K562 (cell line): ENCODE results near the gene COL15A1. TPM values are rescaled to one million over a fixed set of nuclear protein-coding genes. Genes with fewer than 3 reads are reported as not detected.

ENCODE experiments used
- BCOR ChIP-seq: fragments of 450-650 bp; IDR thresholded peaks from 2 replicates; pipeline ENCODE4 v1.6.1; 2016
- CBX3 ChIP-seq, 2 experiments: IDR thresholded peaks; 1 replicate in 1 of 2; 2 replicates in 1 of 2; pipeline ENCODE4 v1.6.1; 2012; ENCODE audit warnings: inconsistent platforms in 2 of 2, low read length in 2 of 2, borderline replicate concordance in 1 of 2, control low read depth in 1 of 2
- CTCF ChIP-seq, 3 experiments: IDR thresholded peaks in 2 of 3; conservative IDR thresholded peaks in 1 of 3; 2 replicates each; pipeline ENCODE4 v1.5.1; 2011 to 2012; ENCODE audit warnings: low read length in 3 of 3, mild to moderate bottlenecking in 3 of 3, control low read depth in 2 of 3, improper control_type of control experiment in 1 of 3, inconsistent platforms in 1 of 3, low read depth in 1 of 3, mixed read lengths in 1 of 3, moderate library complexity in 1 of 3; ENCODE audit not compliant: insufficient read depth in 2 of 3
- FOXA1 ChIP-seq: fragments of 450-650 bp; IDR thresholded peaks from 2 replicates; pipeline ENCODE4 v1.6.1; 2016; ENCODE audit warnings: mild to moderate bottlenecking, borderline replicate concordance
- FOXP1 ChIP-seq: sonication (generic); formaldehyde crosslinking; IDR thresholded peaks from 2 replicates; pipeline ENCODE4 v1.8.0; 2022; ENCODE audit warnings: mild to moderate bottlenecking, missing genetic modification reagents
- HDAC1 ChIP-seq, 2 experiments: fragments of 450-650 bp; IDR thresholded peaks; 2 replicates each; pipeline ENCODE4 v1.6.1; 2016 to 2017; ENCODE audit warnings: inconsistent platforms in 1 of 2, mild to moderate bottlenecking in 1 of 2, moderate library complexity in 1 of 2
- HLTF ChIP-seq: fragments of 450-650 bp; IDR thresholded peaks from 2 replicates; pipeline ENCODE4 v1.6.1; 2016
- HNRNPH1 ChIP-seq: fragments of 200-400 bp; formaldehyde crosslinking; optimal IDR thresholded peaks from 2 replicates; pipeline ENCODE3; 2017; ENCODE audit warnings: low read depth, mild to moderate bottlenecking, low read length, moderate library complexity
- MXD1 ChIP-seq: fragments of 250-450 bp; sonication (Bioruptor Pico); IDR thresholded peaks from 2 replicates; pipeline ENCODE4 v1.8.0; 2021; ENCODE audit warnings: borderline replicate concordance, mild to moderate bottlenecking, moderate library complexity; ENCODE audit not compliant: poor library complexity, severe bottlenecking
- MYNN ChIP-seq, 2 experiments: sonication (generic); formaldehyde crosslinking in 1 of 2; IDR thresholded peaks; 2 replicates each; pipeline versions ENCODE4 v1.5.0 to v1.6.1; 2016 to 2020; ENCODE audit warnings: antibody characterized with exemption in 1 of 2, missing genetic modification reagents in 1 of 2
- RAD21 ChIP-seq, 2 experiments: fragments of 250-450 bp in 1 of 2; fragments of 450-650 bp in 1 of 2; sonication (Bioruptor Pico) in 1 of 2; formaldehyde crosslinking in 1 of 2; IDR thresholded peaks in 1 of 2; conservative IDR thresholded peaks in 1 of 2; 2 replicates each; pipeline versions ENCODE4 v1.4.0 to v1.8.0; 2020 to 2022; ENCODE audit warnings: mild to moderate bottlenecking in 2 of 2, moderate library complexity in 1 of 2
- RBBP5 ChIP-seq: fragments of 200-600 bp; sonication (generic); IDR thresholded peaks from 2 replicates; pipeline ENCODE4 v1.6.1; 2012; ENCODE audit warnings: borderline replicate concordance, mild to moderate bottlenecking, low read length, control low read depth, inconsistent platforms; ENCODE audit not compliant: insufficient read depth, poor library complexity, severe bottlenecking
- RBM25 ChIP-seq: fragments of 200-400 bp; formaldehyde crosslinking; IDR thresholded peaks from 2 replicates; pipeline ENCODE4 v1.6.1; 2018; ENCODE audit warnings: low read length, low read depth, moderate library complexity; ENCODE audit not compliant: severe bottlenecking
- SMARCE1 ChIP-seq: fragments of 450-650 bp; IDR thresholded peaks from 2 replicates; pipeline ENCODE4 v1.7.1; 2016; ENCODE audit warnings: mild to moderate bottlenecking
- YY1 ChIP-seq, 3 experiments: IDR thresholded peaks; 2 replicates each; pipeline ENCODE4 v1.6.1; 2011; ENCODE audit warnings: low read length in 2 of 3, mild to moderate bottlenecking in 2 of 3, moderate library complexity in 2 of 3, borderline replicate concordance in 1 of 3, control low read depth in 1 of 3, low read depth in 1 of 3; ENCODE audit not compliant: insufficient read depth in 3 of 3, insufficient replicate concordance in 2 of 3, control insufficient read depth in 1 of 3, insufficient read length in 1 of 3; ENCODE audit errors: extremely low read depth in 1 of 3
- ZBTB1 ChIP-seq: sonication (generic); formaldehyde crosslinking; IDR thresholded peaks from 2 replicates; pipeline ENCODE4 v1.8.1; 2023; ENCODE audit warnings: missing genetic modification reagents, low read depth, mild to moderate bottlenecking, borderline replicate concordance
- ZBTB2 ChIP-seq: fragments of 450-650 bp; IDR thresholded peaks from 2 replicates; pipeline ENCODE4 v1.6.1; 2016; ENCODE audit warnings: antibody characterized with exemption
- ZNF41 ChIP-seq: fragments of 250-450 bp; sonication (Bioruptor Pico); conservative IDR thresholded peaks from 2 replicates; pipeline ENCODE4 v1.4.0; 2020; ENCODE audit warnings: mild to moderate bottlenecking
- polyA plus RNA-seq, 8 experiments: library from polyadenylated mRNA; depleted of rRNA in 4 of 8; stranded (reverse) in 5 of 8; unstranded in 3 of 8; fragments of >200 nt; fragmentation: Nextera tagmentation in 2 of 8; fragmentation: Illumina TruSeq in 1 of 8; extraction: Ambion mirVana in 2 of 8; extraction: Trizol in 1 of 8; gene quantifications; 2 replicates each; pipeline versions ENCODE4 v1.2.1 to v1.2.3, GENCODE V29; 2011 to 2014; ENCODE audit warnings: inconsistent platforms in 1 of 8, missing spikeins in 1 of 8
- total RNA-seq, 7 experiments: library from RNA; depleted of rRNA in 6 of 7; stranded (reverse); fragments of >200 nt in 6 of 7; fragmentation: Illumina TruSeq in 2 of 7; extraction: Trizol in 2 of 7; gene quantifications; 2 replicates each; pipeline versions ENCODE4 v1.2.1 to v1.2.3, GENCODE V29; 2011 to 2021; ENCODE audit warnings: low replicate concordance in 1 of 7
- TF ChIP-seq, protein P1 (sequence below), 2 experiments: fragments of 450-650 bp; IDR thresholded peaks; 2 replicates each; pipeline ENCODE4 v1.6.1; 2016

COL15A1 gene
- total and polyA plus RNA-seq, 9 of the 15 experiments (the other 6 are each of a cell fraction or from before 2014, with no cell fraction given): 0.46 to 5.1 (median 2.6) TPM

DNA sequence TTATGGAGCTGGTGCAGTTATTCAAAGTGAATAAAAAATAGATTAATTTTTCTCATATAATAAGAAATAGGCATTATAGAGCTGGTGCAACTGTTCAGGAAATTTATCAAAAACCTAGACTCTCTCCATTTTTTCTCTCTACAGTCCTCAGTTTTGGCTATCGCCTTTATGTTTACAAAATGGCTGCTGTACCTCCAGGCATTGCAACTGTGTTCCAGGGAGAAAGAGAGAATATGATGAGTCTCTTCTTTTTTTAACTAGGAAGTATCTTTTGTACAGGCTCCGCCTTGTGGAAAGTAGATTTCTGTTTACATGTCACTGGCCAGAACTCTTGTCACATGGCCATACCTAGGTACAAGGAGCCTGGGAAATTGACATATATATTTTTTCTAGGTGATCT, 158.1 kb downstream of the COL15A1 start (continued):
- TF ChIP-seq ZBTB1 (CRISPR knock-in tag) (no peak), FOXA1 (no peak), RBBP5 (no peak), CTCF (IDR thresholded peaks at IDR 0.05 in 2 of 3, conservative IDR thresholded peaks at IDR 0.05 in 1 of 3; ENCODE audit: insufficient read depth in 2 of 3, low read depth in 1 of 3, low read length in 3 of 3) (0 out of 6 replicates have a peak, but pooled peaks of 1 of the 3 experiments have one; percentile 2), ZNF41 (no peak), BCOR (peak; percentile 80), SMARCE1 (no peak), HDAC1 (IDR thresholded peaks at IDR 0.05) (peak in 1 of 2 experiments; percentile 24; a peak in 1 of 4 replicates), HLTF (peak; percentile 86; the same call in 1 of the 2 replicates), RBM25 (peak; percentile 100), MYNN (IDR thresholded peaks at IDR 0.05) (no peak), MYNN (CRISPR knock-in tag; IDR thresholded peaks at IDR 0.05) (no peak), FOXP1 (no peak), HNRNPH1 (no peak), RAD21 (CRISPR knock-in tag; conservative IDR thresholded peaks at IDR 0.05 in 1 of 2, IDR thresholded peaks at IDR 0.05 in 1 of 2) (0 out of 4 replicates have a peak, but pooled peaks of 1 of the 2 experiments have one; percentile 4), MXD1 (CRISPR knock-in tag) (no peak), ZBTB2 (no peak), CBX3 (IDR thresholded peaks at IDR 0.05; ENCODE audit: borderline replicate concordance in 1 of 2, low read length in 2 of 2) (peak in 1 of 2 experiments; percentile 85; a peak in 1 of 3 replicates), YY1 (IDR thresholded peaks at IDR 0.05; ENCODE audit: borderline replicate concordance in 1 of 3, control insufficient read depth in 1 of 3, extremely low read depth in 1 of 3, insufficient read depth in 3 of 3, insufficient read length in 1 of 3, insufficient replicate concordance in 2 of 3, low read depth in 1 of 3, low read length in 2 of 3) (peak in 1 of 3 experiments; percentile 46)
- TF ChIP-seq, protein P1, sequence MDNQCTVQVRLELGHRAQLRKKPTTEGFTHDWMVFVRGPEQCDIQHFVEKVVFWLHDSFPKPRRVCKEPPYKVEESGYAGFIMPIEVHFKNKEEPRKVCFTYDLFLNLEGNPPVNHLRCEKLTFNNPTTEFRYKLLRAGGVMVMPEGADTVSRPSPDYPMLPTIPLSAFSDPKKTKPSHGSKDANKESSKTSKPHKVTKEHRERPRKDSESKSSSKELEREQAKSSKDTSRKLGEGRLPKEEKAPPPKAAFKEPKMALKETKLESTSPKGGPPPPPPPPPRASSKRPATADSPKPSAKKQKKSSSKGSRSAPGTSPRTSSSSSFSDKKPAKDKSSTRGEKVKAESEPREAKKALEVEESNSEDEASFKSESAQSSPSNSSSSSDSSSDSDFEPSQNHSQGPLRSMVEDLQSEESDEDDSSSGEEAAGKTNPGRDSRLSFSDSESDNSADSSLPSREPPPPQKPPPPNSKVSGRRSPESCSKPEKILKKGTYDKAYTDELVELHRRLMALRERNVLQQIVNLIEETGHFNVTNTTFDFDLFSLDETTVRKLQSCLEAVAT (IDR thresholded peaks at IDR 0.05): no peak
